ENCODE measurements around the gene DSTN. TPM values are rescaled to one million over a fixed set of nuclear protein-coding genes. Genes with fewer than 3 reads are reported as not detected.

Gene DSTN
- total RNA-seq, 1 experiment from 2014 or later: 110 TPM

DNA sequence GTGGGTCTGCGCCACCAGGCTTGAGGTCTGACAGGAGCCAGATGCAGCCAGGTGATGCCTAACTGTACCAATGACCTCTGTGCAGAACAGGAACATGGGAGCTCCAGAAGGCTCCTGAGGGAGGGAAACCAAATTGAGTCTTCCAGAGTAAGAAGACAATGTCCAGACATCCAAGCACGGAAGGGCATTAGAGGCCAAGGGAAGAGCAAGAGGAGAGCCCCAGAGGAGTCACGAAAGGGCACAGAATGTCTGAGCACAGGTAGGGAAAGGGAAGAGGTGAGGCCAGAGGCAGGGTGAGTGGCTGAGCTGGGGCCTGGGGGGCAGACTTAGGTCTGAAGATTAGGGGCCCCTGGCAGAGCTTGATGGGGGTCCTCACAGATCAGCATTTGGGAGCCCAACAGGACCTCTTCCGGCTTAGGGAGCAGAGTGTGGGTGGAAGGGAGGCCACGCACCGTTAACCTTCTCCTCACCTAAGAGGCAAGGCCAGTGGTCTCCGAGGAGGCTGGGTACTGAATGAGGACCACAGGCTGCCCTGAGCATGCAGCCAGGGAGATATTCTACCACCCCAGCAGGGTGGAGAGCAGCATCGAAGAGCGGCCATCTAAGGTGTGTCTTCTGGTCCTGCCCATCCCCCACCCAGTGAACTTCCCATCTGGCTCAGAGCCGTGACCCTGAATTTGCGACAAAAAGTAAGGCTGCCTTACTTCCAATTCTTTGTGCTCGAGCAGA, 70.4 kb downstream of the DSTN start:
- intact Hi-C loops (cut with micrococcal nuclease; ENCODE audit: unreplicated experiment): no loop called here
- Mint-ChIP-seq H3K27ac (ENCODE audit: unreplicated experiment) (no peak overlapping the region), H3K27me3 (ENCODE audit: unreplicated experiment) (no peaks in the 10 kb centered on the region), H3K9me3 (ENCODE audit: low read depth, unreplicated experiment) (no peaks in the 10 kb centered on the region), H3K36me3 (ENCODE audit: insufficient read depth, unreplicated experiment) (no peaks in the 10 kb centered on the region), H3K4me3 (ENCODE audit: low read depth, unreplicated experiment) (no peak overlapping the region), H3K4me1 (ENCODE audit: low read depth, unreplicated experiment) (no peaks in the 10 kb centered on the region)
- CTCF ChIA-PET: no interaction called here
- no peak for DNase-seq
- no TSS peak for BruUV-seq (replicated peaks)
- no peak for TF ChIP-seq CTCF (IDR thresholded peaks at IDR 0.05; ENCODE audit: unreplicated experiment)

DNA sequence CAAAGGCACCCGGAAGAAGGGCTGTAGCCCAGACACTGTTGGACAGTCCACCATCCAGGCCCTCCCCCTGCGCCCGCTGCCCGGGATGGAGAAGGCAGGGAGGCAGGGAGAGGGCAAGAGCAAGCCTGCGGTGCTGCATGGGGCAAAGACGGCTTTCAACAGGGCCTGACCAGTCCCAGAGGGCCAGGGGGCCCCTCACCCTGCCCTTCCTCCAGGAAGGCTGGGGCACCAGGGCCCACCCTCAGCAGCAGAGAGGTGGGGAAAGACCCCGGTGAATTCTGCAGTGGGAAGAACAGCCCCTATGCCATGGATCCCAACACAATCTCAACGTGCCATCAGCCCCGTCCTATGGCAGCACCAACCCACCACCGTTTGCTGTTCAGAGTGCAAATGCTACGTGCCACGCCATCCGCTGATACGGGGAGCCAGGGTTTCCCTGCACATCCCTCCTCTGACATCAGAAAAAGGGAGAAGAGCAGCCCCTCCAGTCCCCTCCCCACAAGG, 71.1 kb downstream of the DSTN start:
- no peaks in the 10 kb centered on the region for H3K36me3 Mint-ChIP-seq (ENCODE audit: insufficient read depth, unreplicated experiment)
- no peak overlapping the region for H3K27ac Mint-ChIP-seq (ENCODE audit: unreplicated experiment)
- DNase-seq: no peak
- no peaks in the 10 kb centered on the region for H3K4me1 Mint-ChIP-seq (ENCODE audit: low read depth, unreplicated experiment)
- CTCF ChIA-PET: no interaction called here
- H3K4me3 Mint-ChIP-seq (ENCODE audit: low read depth, unreplicated experiment): no peak overlapping the region
- intact Hi-C loops (cut with micrococcal nuclease; ENCODE audit: unreplicated experiment): no loop called here
- H3K27me3 Mint-ChIP-seq (ENCODE audit: unreplicated experiment): no peaks in the 10 kb centered on the region
- no peak for TF ChIP-seq CTCF (IDR thresholded peaks at IDR 0.05; ENCODE audit: unreplicated experiment)
- no TSS peak for BruUV-seq (replicated peaks)
- H3K9me3 Mint-ChIP-seq (ENCODE audit: low read depth, unreplicated experiment): no peaks in the 10 kb centered on the region

DNA sequence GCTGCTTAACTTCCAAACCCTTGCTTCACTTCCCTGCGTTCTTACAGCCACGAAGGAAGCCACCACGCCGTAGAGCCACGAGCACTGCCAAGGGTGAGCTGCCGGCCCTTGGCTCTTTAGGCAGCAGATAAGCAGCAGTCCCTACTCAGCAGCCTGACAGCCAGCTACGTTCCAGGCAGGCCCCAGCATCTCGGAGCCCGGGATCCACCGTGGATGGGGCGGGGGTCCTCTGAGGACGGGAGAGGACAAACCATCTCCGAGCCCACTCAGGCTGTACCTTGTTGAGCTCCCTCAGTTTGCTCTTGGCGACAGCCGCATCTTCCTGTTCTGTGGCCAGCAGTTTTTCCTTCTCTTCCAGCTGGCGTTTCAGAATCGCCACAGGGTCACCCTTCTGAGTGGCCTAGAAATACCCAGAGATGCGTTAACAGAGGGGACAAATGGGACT, 71.7 kb downstream of the DSTN start:
- Mint-ChIP-seq H3K9me3 (ENCODE audit: low read depth, unreplicated experiment) (no peaks in the 10 kb centered on the region), H3K27ac (ENCODE audit: unreplicated experiment) (no peak overlapping the region), H3K4me3 (ENCODE audit: low read depth, unreplicated experiment) (no peak overlapping the region), H3K4me1 (ENCODE audit: low read depth, unreplicated experiment) (no peaks in the 10 kb centered on the region), H3K27me3 (ENCODE audit: unreplicated experiment) (no peaks in the 10 kb centered on the region), H3K36me3 (ENCODE audit: insufficient read depth, unreplicated experiment) (no peaks in the 10 kb centered on the region)
- BruUV-seq (replicated peaks): no TSS peak
- intact Hi-C loops (cut with micrococcal nuclease; ENCODE audit: unreplicated experiment): no loop called here
- TF ChIP-seq CTCF (IDR thresholded peaks at IDR 0.05; ENCODE audit: unreplicated experiment): no peak
- no peak for DNase-seq
- CTCF ChIA-PET: no interaction called here

DNA sequence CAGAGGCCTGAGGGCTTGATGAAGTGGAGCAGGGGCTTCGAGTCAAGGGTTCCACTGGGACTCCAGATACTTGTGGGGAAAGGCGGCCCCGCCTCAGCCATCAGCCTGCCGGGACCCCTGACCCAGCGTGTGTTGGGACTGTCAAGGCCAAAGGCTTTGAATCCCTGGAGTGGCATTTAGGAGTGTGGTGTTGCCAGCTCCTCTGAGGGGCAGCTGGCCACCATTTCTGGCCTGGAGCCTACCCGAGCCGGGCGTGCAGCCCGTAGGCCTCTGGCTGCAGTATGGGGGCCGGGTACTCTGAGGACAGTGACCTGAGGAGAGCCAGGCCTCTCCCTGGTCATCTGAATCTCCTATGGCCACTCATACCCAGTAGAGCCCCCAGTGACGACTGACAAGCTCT, 72.1 kb downstream of the DSTN start:
- no peaks in the 10 kb centered on the region for H3K27me3 Mint-ChIP-seq (ENCODE audit: unreplicated experiment)
- H3K9me3 Mint-ChIP-seq (ENCODE audit: low read depth, unreplicated experiment): no peaks in the 10 kb centered on the region
- H3K36me3 Mint-ChIP-seq (ENCODE audit: insufficient read depth, unreplicated experiment): no peaks in the 10 kb centered on the region
- intact Hi-C loops (cut with micrococcal nuclease; ENCODE audit: unreplicated experiment): no loop called here
- no peak for TF ChIP-seq CTCF (IDR thresholded peaks at IDR 0.05; ENCODE audit: unreplicated experiment)
- CTCF ChIA-PET: interaction anchor here (0.6 kb wide), 1 partner anchor 83 kb away, joined by 3 read pairs; no protein-coding TSS in a partner anchor
- no peak for DNase-seq
- no peaks in the 10 kb centered on the region for H3K4me1 Mint-ChIP-seq (ENCODE audit: low read depth, unreplicated experiment)
- BruUV-seq (replicated peaks): no TSS peak
- no peak overlapping the region for H3K27ac Mint-ChIP-seq (ENCODE audit: unreplicated experiment)
- no peak overlapping the region for H3K4me3 Mint-ChIP-seq (ENCODE audit: low read depth, unreplicated experiment)
